A549 (cell line): ENCODE results near the gene ZFP57.

Source experiments
- CBX2 ChIP-seq: fragments of 200-600 bp; sonication (generic); IDR thresholded peaks from 2 replicates; pipeline ENCODE4 v1.6.1; 2016; ENCODE audit warnings: low read depth, mild to moderate bottlenecking, borderline replicate concordance
- CEBPB ChIP-seq, 2 experiments: fragments of >200 bp in 1 of 2; sonication (Bioruptor Twin) in 1 of 2; formaldehyde crosslinking in 1 of 2; IDR thresholded peaks; 2 replicates each; pipeline ENCODE4 v1.6.1; 2012 to 2016
- CHD2 ChIP-seq: fragments of 150-350 bp; IDR thresholded peaks from 2 replicates; pipeline ENCODE4 v1.6.1; 2014; ENCODE audit warnings: low read length; ENCODE audit not compliant: partially characterized antibody
- EP300 ChIP-seq, 2 experiments: fragments of >200 bp; sonication (Bioruptor Twin); formaldehyde crosslinking; IDR thresholded peaks; 2 replicates in 1 of 2; 3 replicates in 1 of 2; pipeline ENCODE4 v1.6.1; 2016 to 2017
- ESRRA ChIP-seq: fragments of 150-350 bp; IDR thresholded peaks from 2 replicates; pipeline ENCODE4 v1.6.1; 2014; ENCODE audit warnings: mild to moderate bottlenecking, low read length, borderline replicate concordance
- HDAC2 ChIP-seq: fragments of 200-600 bp; sonication (generic); IDR thresholded peaks from 2 replicates; pipeline ENCODE4 v1.6.1; 2016
- MAFK ChIP-seq: fragments of 450-650 bp; IDR thresholded peaks from 2 replicates; pipeline ENCODE4 v1.6.1; 2014; ENCODE audit not compliant: partially characterized antibody
- RFX5 ChIP-seq: fragments of 450-650 bp; IDR thresholded peaks from 2 replicates; pipeline ENCODE4 v1.7.1; 2014; ENCODE audit warnings: antibody characterized with exemption, mild to moderate bottlenecking, moderate library complexity
- TF ChIP-seq, protein P1 (sequence below): fragments of >200 bp; sonication (Bioruptor Twin); formaldehyde crosslinking; IDR thresholded peaks from 3 replicates; pipeline ENCODE4 v1.5.1; 2016
- TF ChIP-seq, protein P2 (sequence below): IDR thresholded peaks from 2 replicates; pipeline ENCODE4 v1.6.1; 2012

DNA sequence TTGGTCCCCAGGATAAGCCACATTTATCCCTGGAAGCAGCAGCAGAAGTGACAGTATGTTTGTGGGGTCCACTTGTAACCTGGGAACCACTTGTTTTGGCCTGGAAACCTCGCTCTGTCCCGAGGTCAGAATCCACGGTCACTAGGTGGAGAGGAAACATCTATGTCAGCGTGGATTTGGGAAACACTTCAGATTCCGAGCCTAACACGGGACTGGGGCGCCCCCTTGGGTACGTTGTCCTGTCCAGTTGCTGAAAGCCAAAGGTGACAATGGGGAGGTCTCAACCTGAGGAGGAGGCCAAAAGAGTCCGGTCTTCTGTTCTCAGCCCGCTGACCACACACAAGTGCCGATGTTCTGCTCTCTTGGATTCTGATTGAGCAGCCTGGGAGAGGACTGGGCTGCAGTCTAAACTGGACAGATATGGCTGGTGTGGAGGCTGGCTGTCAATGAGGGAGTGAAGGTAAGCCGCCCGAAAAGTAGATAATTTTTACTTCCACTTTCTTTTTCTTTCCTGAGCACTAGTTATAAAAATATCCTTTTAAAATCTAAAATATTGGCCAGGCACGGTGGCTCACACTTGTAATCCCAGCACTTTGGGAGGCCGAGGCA lies 4.9 kb upstream of the ZFP57 start:
- TF ChIP-seq, protein P1, sequence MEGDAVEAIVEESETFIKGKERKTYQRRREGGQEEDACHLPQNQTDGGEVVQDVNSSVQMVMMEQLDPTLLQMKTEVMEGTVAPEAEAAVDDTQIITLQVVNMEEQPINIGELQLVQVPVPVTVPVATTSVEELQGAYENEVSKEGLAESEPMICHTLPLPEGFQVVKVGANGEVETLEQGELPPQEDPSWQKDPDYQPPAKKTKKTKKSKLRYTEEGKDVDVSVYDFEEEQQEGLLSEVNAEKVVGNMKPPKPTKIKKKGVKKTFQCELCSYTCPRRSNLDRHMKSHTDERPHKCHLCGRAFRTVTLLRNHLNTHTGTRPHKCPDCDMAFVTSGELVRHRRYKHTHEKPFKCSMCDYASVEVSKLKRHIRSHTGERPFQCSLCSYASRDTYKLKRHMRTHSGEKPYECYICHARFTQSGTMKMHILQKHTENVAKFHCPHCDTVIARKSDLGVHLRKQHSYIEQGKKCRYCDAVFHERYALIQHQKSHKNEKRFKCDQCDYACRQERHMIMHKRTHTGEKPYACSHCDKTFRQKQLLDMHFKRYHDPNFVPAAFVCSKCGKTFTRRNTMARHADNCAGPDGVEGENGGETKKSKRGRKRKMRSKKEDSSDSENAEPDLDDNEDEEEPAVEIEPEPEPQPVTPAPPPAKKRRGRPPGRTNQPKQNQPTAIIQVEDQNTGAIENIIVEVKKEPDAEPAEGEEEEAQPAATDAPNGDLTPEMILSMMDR = no peak
- no peak for TF ChIP-seq CHD2
- TF ChIP-seq EP300 (IDR thresholded peaks at IDR 0.05) = no peak
- TF ChIP-seq, protein P2, sequence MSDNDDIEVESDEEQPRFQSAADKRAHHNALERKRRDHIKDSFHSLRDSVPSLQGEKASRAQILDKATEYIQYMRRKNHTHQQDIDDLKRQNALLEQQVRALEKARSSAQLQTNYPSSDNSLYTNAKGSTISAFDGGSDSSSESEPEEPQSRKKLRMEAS = no peak
- TF ChIP-seq CBX2 = no peak
- no peak for TF ChIP-seq MAFK
- TF ChIP-seq HDAC2 = no peak
- TF ChIP-seq RFX5 = no peak
- no peak for TF ChIP-seq CEBPB (IDR thresholded peaks at IDR 0.05)
- no peak for TF ChIP-seq ESRRA
